Heart left ventricle (tissue), 16 donors: ENCODE data around the gene SLC52A3. TPM values are rescaled to one million over a fixed set of nuclear protein-coding genes. Genes with fewer than 3 reads are reported as not detected.
"Not testable (repeated sequence)": the region's sequence is repeated elsewhere in the genome, so short reads cannot be mapped to it uniquely, and the experiment has no call there.

ENCODE experiments used
- ATAC-seq, 4 donors: fragments of 200-7000 bp; cut with Tn5 transposase; one replicate each; pipeline ENCODE4 v1.9.1; 2020 to 2022; ENCODE audit warnings: moderate library complexity in 4 of 4, mild to moderate bottlenecking in 3 of 4, moderate number of reproducible peaks in 1 of 4
- DNase-seq, 5 donors: peaks; one replicate each; pipeline ENCODE4 v3.0.0-alpha.2; 2020
- H3K27ac ChIP-seq, 12 donors: fragments of 200-600 bp; sonication (generic) in 4 of 12; one replicate each; pipeline versions ENCODE4 v1.5.0 to v1.8.0; 2016 to 2022; ENCODE audit warnings: mild to moderate bottlenecking in 2 of 12
- H3K27me3 ChIP-seq, 9 donors: fragments of 200-600 bp; sonication (generic) in 2 of 9; one replicate each; pipeline versions ENCODE4 v1.5.1 to v1.8.0; 2016 to 2022; ENCODE audit warnings: mild to moderate bottlenecking in 3 of 9
- H3K36me3 ChIP-seq, 9 donors: fragments of 200-600 bp; sonication (generic) in 2 of 9; one replicate each; pipeline versions ENCODE4 v1.5.0 to v1.8.0; 2018 to 2022; ENCODE audit warnings: mild to moderate bottlenecking in 2 of 9
- H3K4me1 ChIP-seq, 12 donors: fragments of 200-600 bp; sonication (generic) in 4 of 12; one replicate each; pipeline versions ENCODE4 v1.5.0 to v1.8.0; 2016 to 2022; ENCODE audit warnings: mild to moderate bottlenecking in 3 of 12
- H3K4me3 ChIP-seq, 12 donors: fragments of 200-600 bp; sonication (generic) in 4 of 12; one replicate each; pipeline versions ENCODE4 v1.5.0 to v1.8.0; 2017 to 2022; ENCODE audit warnings: mild to moderate bottlenecking in 9 of 12, moderate library complexity in 4 of 12
- H3K9me3 ChIP-seq, 12 donors: fragments of 200-600 bp; sonication (generic) in 4 of 12; one replicate each; pipeline versions ENCODE4 v1.5.0 to v1.8.0; 2016 to 2022; ENCODE audit warnings: mild to moderate bottlenecking in 1 of 12
- CTCF ChIP-seq, 12 donors: fragments of 200-600 bp; sonication (generic) in 4 of 12; IDR thresholded peaks; one replicate each; pipeline versions ENCODE4 v1.5.0 to v1.8.0; 2018 to 2022; ENCODE audit warnings: antibody characterized with exemption in 12 of 12, mild to moderate bottlenecking in 5 of 12
- POLR2A ChIP-seq, 2 donors: fragments of 450-650 bp; IDR thresholded peaks; one replicate each; pipeline ENCODE4 v1.6.1; 2017; ENCODE audit warnings: antibody characterized with exemption in 2 of 2, mild to moderate bottlenecking in 2 of 2, moderate library complexity in 2 of 2
- WGBS, 4 donors: extraction: QIAGEN DNeasy Blood & Tissue Kit in 2 of 4; methylation state at CpG; one replicate each; pipeline versions ENCODE4 v1.1.5 to v1.1.7; 2013 to 2018; 5-methylcytosine and 5-hydroxymethylcytosine counted together
- intact Hi-C, 10 donors: fragments of 100-400 bp; cut with DNase I; formaldehyde crosslinking; loops; one replicate each; pipeline versions ENCODE4 v1.11.1 to v1.14.2; 2022
- polyA plus RNA-seq, 2 donors: library from polyadenylated mRNA; stranded (reverse); fragments of 200-250 nt; gene quantifications; one replicate each; pipeline ENCODE4 v1.2.3, GENCODE V29; 2013
- total RNA-seq, 9 donors: library from RNA; depleted of rRNA in 2 of 9; stranded (reverse); fragments of >200 nt in 2 of 9; fragmentation: NEBNext Ultra II Directional in 3 of 9; extraction: Animal tissue kit (Norgen Biotek cat#: 25700) in 3 of 9; gene quantifications; one replicate each; pipeline versions ENCODE4 v1.1.0 to v1.2.4, GENCODE V29; 2016 to 2023
- donor health status: ischemic (EF 13 %, LVEDD 7.1; RV severe dilation, severe dysfunction).
- donor health status: healthy with polysubstance abuse.
- donor health status: DM: no; HTN: yes; CAD: no.
- donor health status: DM: no; HTN: no; CAD: no.
- donor health status: ischemic (EF 25% LVEDD 6.9; RV normal size, moderate dysfunction).
- donor health status: ischemic (EF 25% LVEDD 5.7; RV mildly dilated, moderate dysfunction).
- donor health status: healthy.
- donor health status: DM: yes; HTN: yes; CAD: no.
- donor health status: ischemic (EF 35%, LVEDD 5.7; RV mildly dilated, moderate dysfunction).
- donor health status: nonischemic (EF 11% LVEDD 7.7; RV severe dilation, severe dysfunction).
- donor health status: DM: yes; HTN: yes; CAD: no.
- donor health status: PGD.
- donor health status: ischemic (EF 29% LVEDD 5.4; RV normal size, mild dysfunction).
- donor health status: nonischemic (EF 23%, LVEDD 6.1; RV moderate dilation, normal function).

The SLC52A3 gene
- total and polyA plus RNA-seq, 11 donors, result 1.4 to 18.6 (median 2.8) TPM

GRCh38 chr20:813390-813789 is 45.1 kb upstream of the SLC52A3 start:
- no peak for TF ChIP-seq CTCF (IDR thresholded peaks at IDR 0.05)
- no peak overlapping the region for H3K27ac ChIP-seq
- intact Hi-C loops, result loop anchor here in 5 of 10 donors (10.0 kb wide), 3 partner anchors 291 to 401 kb away; partner anchors contain the start of gene TMEM74B (in 3 of the 5)
- DNase-seq (no peak), ATAC-seq (no peak)
- H3K27me3 ChIP-seq, result peaks cover 0 to 35% (median 0%) of the 10 kb centered on the region in 9 donors
- H3K4me3 ChIP-seq, result no peak overlapping the region
- 47 to 60% (median 55%) methylated on average over 8 of the region's 8 CpGs for WGBS, 4 donors
- H3K9me3 ChIP-seq, result no peaks in the 10 kb centered on the region
- no peaks in the 10 kb centered on the region for H3K4me1 ChIP-seq
- H3K36me3 ChIP-seq, result no peaks in the 10 kb centered on the region

- 22 to 32% (median 27%) methylated on average over 2 of the region's 2 CpGs for WGBS, 4 donors
- not testable (repeated sequence) for ATAC-seq
These were observed 44.1 kb upstream of the SLC52A3 start for GRCh38 chr20:812435-812814.

GRCh38 chr20:811776-812434 is 43.6 kb upstream of the SLC52A3 start:
- intact Hi-C loops, result loop anchor here in 5 of 10 donors (10.0 kb wide), 3 partner anchors 293 to 403 kb away; partner anchors contain the start of gene TMEM74B (in 3 of the 5)
- not testable (repeated sequence) for ATAC-seq, H3K9me3 ChIP-seq, H3K27ac ChIP-seq, H3K4me1 ChIP-seq, H3K36me3 ChIP-seq, H3K4me3 ChIP-seq, DNase-seq
- WGBS, 4 donors, result 38 to 53% (median 47%) methylated on average over 13 of the region's 13 CpGs
- H3K27me3 ChIP-seq, result peaks cover 0 to 35% (median 0%) of the 10 kb centered on the region in 9 donors

More at GRCh38 chr20:812435-812814, 44.1 kb upstream of the SLC52A3 start:
- DNase-seq, H3K4me3 ChIP-seq, H3K4me1 ChIP-seq, H3K9me3 ChIP-seq, H3K36me3 ChIP-seq, H3K27ac ChIP-seq: not testable (repeated sequence)
- intact Hi-C loops, result loop anchor here in 5 of 10 donors (10.0 kb wide), 3 partner anchors 292 to 402 kb away; partner anchors contain the start of gene TMEM74B (in 3 of the 5)
- peaks cover 0 to 35% (median 0%) of the 10 kb centered on the region in 9 donors for H3K27me3 ChIP-seq

GRCh38 chr20:805713-806112 is 37.4 kb upstream of the SLC52A3 start:
- intact Hi-C loops, result loop anchor here in 1 of 10 donors (10.0 kb wide), 1 partner anchor 659 kb away; the partner anchor contains the start of gene NSFL1C
- 12 to 23% (median 18%) methylated on average over 1 of the region's 1 CpG for WGBS, 4 donors
- no peak for ATAC-seq

More at GRCh38 chr20:805713-806112, 37.4 kb upstream of the SLC52A3 start:
- Histone ChIP-seq H3K9me3 (peaks cover 0 to 24% (median 6%) of the 10 kb centered on the region in 12 donors), H3K4me1 (no peaks in the 10 kb centered on the region), H3K4me3 (no peak overlapping the region), H3K27me3 (peaks cover 0 to 24% (median 6%) of the 10 kb centered on the region in 9 donors), H3K36me3 (no peaks in the 10 kb centered on the region), H3K27ac (no peak overlapping the region)
- TF ChIP-seq POLR2A (IDR thresholded peaks at IDR 0.05) (no peak), CTCF (IDR thresholded peaks at IDR 0.05) (no peak)
- no peak for DNase-seq
